HepG2 (cell line): ENCODE data around the gene PKP1. TPM values are rescaled to one million over a fixed set of nuclear protein-coding genes. Genes with fewer than 3 reads are reported as not detected.

Experiments
- KDM4B ChIP-seq: sonication (generic); formaldehyde crosslinking; IDR thresholded peaks from 2 replicates; pipeline ENCODE4 v1.4.0; 2020; ENCODE audit warnings: missing genetic modification reagents
- KLF15 ChIP-seq: sonication (generic); formaldehyde crosslinking; IDR thresholded peaks from 2 replicates; pipeline ENCODE4 v1.8.1; 2023; ENCODE audit warnings: borderline replicate concordance, mild to moderate bottlenecking, inconsistent platforms, missing genetic modification reagents, mixed read lengths
- POLR2G ChIP-seq: fragments of 200-400 bp; formaldehyde crosslinking; IDR thresholded peaks from 2 replicates; pipeline ENCODE4 v1.6.1; 2018; ENCODE audit warnings: mild to moderate bottlenecking, low read depth, low read length, moderate library complexity
- RNF2 ChIP-seq: fragments of 450-650 bp; conservative IDR thresholded peaks from 2 replicates; pipeline ENCODE4 v1.6.1; 2016; ENCODE audit warnings: low read depth
- ZNF3 ChIP-seq: IDR thresholded peaks from 2 replicates; pipeline ENCODE4 v1.7.0; 2017; ENCODE audit warnings: inconsistent platforms
- ZNF513 ChIP-seq: sonication (generic); formaldehyde crosslinking; conservative IDR thresholded peaks from 2 replicates; pipeline ENCODE4 v1.5.0; 2020; ENCODE audit warnings: missing genetic modification reagents
- ZNF558 ChIP-seq: sonication (generic); formaldehyde crosslinking; IDR thresholded peaks from 2 replicates; pipeline ENCODE4 v1.9.0; 2022; ENCODE audit warnings: mild to moderate bottlenecking, missing genetic modification reagents, borderline replicate concordance
- ZNF652 ChIP-seq: IDR thresholded peaks from 2 replicates; pipeline ENCODE4 v1.6.1; 2016; ENCODE audit warnings: low read depth, borderline replicate concordance
- ZNF800 ChIP-seq: sonication (generic); formaldehyde crosslinking; IDR thresholded peaks from 2 replicates; pipeline ENCODE4 v1.4.0; 2020; ENCODE audit warnings: missing genetic modification reagents
- ZNF839 ChIP-seq: sonication (generic); formaldehyde crosslinking; IDR thresholded peaks from 2 replicates; pipeline ENCODE4 v1.4.0; 2020; ENCODE audit warnings: missing genetic modification reagents, mild to moderate bottlenecking, borderline replicate concordance
- ZSCAN12 ChIP-seq: sonication (generic); formaldehyde crosslinking; IDR thresholded peaks from 2 replicates; pipeline ENCODE4 v1.9.0; 2021; ENCODE audit warnings: mild to moderate bottlenecking, missing genetic modification reagents
- polyA plus RNA-seq, 8 experiments: library from polyadenylated mRNA; depleted of rRNA in 3 of 8; stranded (reverse) in 7 of 8; unstranded in 1 of 8; fragments of >200 nt; fragmentation: Illumina TruSeq in 4 of 8; extraction: Trizol in 4 of 8; gene quantifications; 2 replicates each; pipeline versions ENCODE4 v1.2.1 to v1.2.3, GENCODE V29; 2011 to 2016; ENCODE audit warnings: low read depth in 4 of 8, missing spikeins in 1 of 8, mixed read lengths in 1 of 8; ENCODE audit not compliant: insufficient read depth in 1 of 8
- total RNA-seq, 5 experiments: library from RNA; depleted of rRNA; stranded (reverse); fragments of >200 nt; fragmentation: Illumina TruSeq; extraction: Trizol; gene quantifications; 2 replicates each; pipeline ENCODE4 v1.2.3, GENCODE V29; 2016; ENCODE audit warnings: low read depth in 1 of 5

PKP1 gene
- total and polyA plus RNA-seq, 2 of the 13 experiments (the other 11 are each of a cell fraction or from before 2014, with no cell fraction given): not detected

DNA sequence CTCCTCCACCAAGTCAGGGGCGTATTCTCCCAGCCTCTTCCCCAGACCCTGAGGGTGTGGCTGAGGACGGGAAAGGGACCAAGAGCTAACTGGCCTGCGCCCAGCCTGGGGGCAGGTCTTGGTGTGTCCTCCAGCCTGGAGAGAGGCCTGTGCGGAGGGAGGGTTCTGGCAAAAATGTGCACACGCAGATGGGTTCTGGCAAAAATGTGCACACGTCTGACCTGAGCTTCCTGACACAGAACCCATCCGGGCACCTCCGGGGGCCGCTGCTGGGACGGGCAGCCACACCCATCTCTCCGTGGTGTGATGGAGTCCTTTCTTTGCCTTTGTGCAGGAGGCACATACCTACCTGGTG is 23.1 kb upstream of the PKP1 start (continued):
- TF ChIP-seq ZNF558 (CRISPR knock-in tag) (no peak), ZNF513 (CRISPR knock-in tag) (no peak), ZNF800 (CRISPR knock-in tag) (no peak), KLF15 (CRISPR knock-in tag) (no peak), ZNF652 (CRISPR knock-in tag) (no peak), POLR2G (no peak), ZNF839 (CRISPR knock-in tag) (no peak), ZSCAN12 (CRISPR knock-in tag) (no peak), ZNF3 (CRISPR knock-in tag) (no peak), RNF2 (no peak), KDM4B (no peak)
